LNCAP (cell line): ENCODE results near the gene CCDC57.

Experiments used
- CTCF ChIP-seq: fragments of 450-650 bp; IDR thresholded peaks from 2 replicates; pipeline ENCODE4 v1.5.1; 2017; ENCODE audit warnings: mild to moderate bottlenecking

CCDC57 gene

GRCh38 chr17:82088838-82089722 is 123.6 kb downstream of the CCDC57 start:
- TF ChIP-seq CTCF, result no peak

GRCh38 chr17:82087961-82088837 is 124.4 kb downstream of the CCDC57 start:
- TF ChIP-seq CTCF, result no peak

GRCh38 chr17:82086941-82087906 is 125.4 kb downstream of the CCDC57 start:
- no peak for TF ChIP-seq CTCF

GRCh38 chr17:82085931-82086764 is 126.5 kb downstream of the CCDC57 start:
- TF ChIP-seq CTCF, result no peak

- TF ChIP-seq CTCF, result no peak
Measured at GRCh38 chr17:82085031-82085861, 127.4 kb downstream of the CCDC57 start.

GRCh38 chr17:82084373-82085030 is 128.1 kb downstream of the CCDC57 start:
- TF ChIP-seq CTCF, result no peak
